HG03196 (cell line): ENCODE data around the gene LRRC8C.
"Not testable (repeated sequence)": the region's sequence is repeated elsewhere in the genome, so short reads cannot be mapped to it uniquely, and the experiment has no call there.

ENCODE experiments used
- ATAC-seq: cut with Tn5 transposase; IDR thresholded peaks from one replicate; pipeline ENCODE4 v1.9.1; 2021; ENCODE audit not compliant: unreplicated experiment

Gene LRRC8C

GRCh38 chr1:89607586-89608318, 25.2 kb upstream of the LRRC8C start:
- ATAC-seq: no peak

GRCh38 chr1:89608319-89608983, 24.5 kb upstream of the LRRC8C start:
- ATAC-seq: no peak

- ATAC-seq: no peak
Observed at GRCh38 chr1:89608984-89609725, 23.8 kb upstream of the LRRC8C start.

- ATAC-seq: no peak
Observed at GRCh38 chr1:89609781-89610456, 23.0 kb upstream of the LRRC8C start.

GRCh38 chr1:89610457-89611011, 22.4 kb upstream of the LRRC8C start:
- ATAC-seq: no peak

GRCh38 chr1:89611721-89612120, 21.2 kb upstream of the LRRC8C start:
- peak; percentile 94 for ATAC-seq

GRCh38 chr1:89613928-89614327, 19.0 kb upstream of the LRRC8C start:
- ATAC-seq: no peak

- no peak for ATAC-seq
Observed at GRCh38 chr1:89615676-89616598, 17.0 kb upstream of the LRRC8C start.

- ATAC-seq: no peak
Observed at GRCh38 chr1:89616844-89617627, 15.9 kb upstream of the LRRC8C start.

GRCh38 chr1:89620664-89621063, 12.3 kb upstream of the LRRC8C start:
- ATAC-seq: no peak

- no peak for ATAC-seq
Observed at GRCh38 chr1:89622895-89623294, 10.0 kb upstream of the LRRC8C start.

GRCh38 chr1:89624314-89624713, 8.6 kb upstream of the LRRC8C start:
- no peak for ATAC-seq

- ATAC-seq: no peak
Observed at GRCh38 chr1:89624715-89625323, 8.1 kb upstream of the LRRC8C start.

GRCh38 chr1:89627596-89627962, 5.3 kb upstream of the LRRC8C start:
- no peak for ATAC-seq

GRCh38 chr1:89629146-89629545, 3.8 kb upstream of the LRRC8C start:
- no peak for ATAC-seq

GRCh38 chr1:89629600-89629999, 3.3 kb upstream of the LRRC8C start:
- not testable (repeated sequence) for ATAC-seq

GRCh38 chr1:89630048-89630447, 2.9 kb upstream of the LRRC8C start:
- ATAC-seq: no peak

GRCh38 chr1:89631816-89632656, 884 bp upstream of the LRRC8C start:
- no peak for ATAC-seq
